PC-9 (cell line): Measurements from ENCODE around the gene ACP2. TPM values are rescaled to one million over a fixed set of nuclear protein-coding genes. Genes with fewer than 3 reads are reported as not detected.

Experiments used
- BruUV-seq: library from RNA; stranded (reverse); fragments of 400-500 nt; replicated peaks from 2 replicates; lab custom pipeline; 2021; lab: Mats Ljungman, UMichigan
- CTCF ChIA-PET: fragments of 300-600 bp; sonication (Branson Sonifier 250); formaldehyde crosslinking; loops from one replicate; lab custom pipeline; 2022; ENCODE audit warnings: antibody characterized with exemption; lab: Charles Lee
- POLR2A ChIA-PET: fragments of 300-600 bp; sonication (Branson Sonifier 250); formaldehyde crosslinking; loops from one replicate; lab custom pipeline; 2022; ENCODE audit warnings: antibody characterized with exemption; ENCODE audit not compliant: unreplicated experiment; lab: Charles Lee
- DNase-seq, 2 experiments: peaks; one replicate each; pipeline versions ENCODE4 v3.0.0 to v3.0.0-alpha.2; 2015 to 2022; ENCODE audit warnings: mixed read lengths in 1 of 2
- H2AFZ ChIP-seq: fragments of 200-600 bp; sonication (generic); 2 replicates; pipeline ENCODE4 v1.8.1; 2017; ENCODE audit warnings: antibody characterized with exemption
- H3F3A ChIP-seq: fragments of 200-600 bp; sonication (generic); 2 replicates; pipeline ENCODE4 v1.8.1; 2017; ENCODE audit warnings: antibody characterized with exemption, mild to moderate bottlenecking, low read depth; ENCODE audit not compliant: insufficient read depth
- H3K27ac ChIP-seq: fragments of 200-600 bp; sonication (generic); 2 replicates; pipeline ENCODE4 v1.6.1; 2016; ENCODE audit warnings: mixed run types
- H3K27me3 ChIP-seq: fragments of 200-600 bp; sonication (generic); 2 replicates; pipeline ENCODE4 v1.6.1; 2016; ENCODE audit warnings: low read depth, mixed run types; ENCODE audit not compliant: insufficient read depth
- H3K36me3 ChIP-seq: fragments of 200-600 bp; sonication (generic); 2 replicates; pipeline ENCODE4 v1.6.1; 2016; ENCODE audit warnings: low read depth, mixed run types
- H3K4me1 ChIP-seq: fragments of 200-600 bp; sonication (generic); replicated peaks from 2 replicates; pipeline ENCODE4 v1.6.1; 2016; ENCODE audit warnings: mixed run types; ENCODE audit not compliant: insufficient read depth
- H3K4me2 ChIP-seq: fragments of 200-600 bp; sonication (generic); 2 replicates; pipeline ENCODE4 v1.6.1; 2017; ENCODE audit warnings: mixed run types
- H3K4me3 ChIP-seq: fragments of 200-600 bp; sonication (generic); 2 replicates; pipeline ENCODE4 v1.6.1; 2016; ENCODE audit warnings: mixed run types
- H3K79me2 ChIP-seq: fragments of 200-600 bp; sonication (generic); 2 replicates; pipeline ENCODE4 v1.6.1; 2017; ENCODE audit warnings: low read depth, mixed run types
- H3K9me2 ChIP-seq: fragments of 200-600 bp; sonication (generic); 2 replicates; pipeline ENCODE4 v1.8.1; 2017; ENCODE audit warnings: mild to moderate bottlenecking; ENCODE audit not compliant: insufficient read depth
- H3K9me3 ChIP-seq: fragments of 200-600 bp; sonication (generic); 2 replicates; pipeline ENCODE4 v1.8.1; 2016; ENCODE audit warnings: low read depth; ENCODE audit not compliant: insufficient read depth
- H4K20me1 ChIP-seq: fragments of 200-600 bp; sonication (generic); 2 replicates; pipeline ENCODE4 v1.8.1; 2017; ENCODE audit not compliant: insufficient read depth
- CTCF ChIP-seq: fragments of 200-600 bp; sonication (generic); conservative IDR thresholded peaks from 2 replicates; pipeline ENCODE4 v1.6.1; 2017; ENCODE audit warnings: mixed run types, antibody characterized with exemption, mild to moderate bottlenecking, moderate library complexity
- EZH2 ChIP-seq: fragments of 200-600 bp; sonication (generic); IDR thresholded peaks from 2 replicates; pipeline ENCODE4 v1.8.0; 2017; ENCODE audit warnings: antibody characterized with exemption, low read depth
- intact Hi-C: fragments of 100-400 bp; cut with micrococcal nuclease; formaldehyde crosslinking; loops from one replicate; pipeline ENCODE4 v1.10.0; 2022; ENCODE audit not compliant: unreplicated experiment
- total RNA-seq: library from RNA; stranded (reverse); gene quantifications from 2 replicates; pipeline ENCODE4 v1.2.3, GENCODE V29; 2021

ACP2 gene
- total RNA-seq, 1 experiment from 2014 or later: 24.1 TPM

GRCh38 chr11:47278058-47278457 is 29.4 kb upstream of the ACP2 start:
- peaks cover 56% of the 10 kb centered on the region for H3K36me3 ChIP-seq
- intact Hi-C loops: no loop called here
- H4K20me1 ChIP-seq: peaks cover 14% of the 10 kb centered on the region
- no peak for DNase-seq
- H3K79me2 ChIP-seq: peaks cover 12% of the 10 kb centered on the region
- H3K4me1 ChIP-seq: no peaks in the 10 kb centered on the region
- ChIA-PET POLR2A (interaction anchor here (0.7 kb wide), 1 partner anchor 23 kb away, joined by 3 read pairs; no protein-coding TSS in a partner anchor), CTCF (interaction anchor here (0.6 kb wide), 1 partner anchor 24 kb away, joined by 4 read pairs; no protein-coding TSS in a partner anchor)
- no peak overlapping the region for H3K4me2 ChIP-seq
- H3K9me2 ChIP-seq: no peaks in the 10 kb centered on the region
- H3F3A ChIP-seq: peaks cover 8% of the 10 kb centered on the region; the same call in 1 of the 2 replicates
- BruUV-seq: no TSS peak
- no peak for TF ChIP-seq EZH2
- no peak for TF ChIP-seq CTCF
- H3K9me3 ChIP-seq: no peaks in the 10 kb centered on the region
- peak overlapping the region; percentile 22; the same call in 1 of the 2 replicates for H3K27ac ChIP-seq
- H3K27me3 ChIP-seq: no peaks in the 10 kb centered on the region
- no peak overlapping the region for H3K4me3 ChIP-seq
- H2AFZ ChIP-seq: no peak overlapping the region

GRCh38 chr11:47276923-47277322 is 28.3 kb upstream of the ACP2 start:
- H3K4me3 ChIP-seq: no peak overlapping the region
- no TSS peak for BruUV-seq

GRCh38 chr11:47274495-47275235 is 26.1 kb upstream of the ACP2 start:
- no peak for DNase-seq
- no TSS peak for BruUV-seq
- H3K27me3 ChIP-seq: no peaks in the 10 kb centered on the region
- H2AFZ ChIP-seq: no peak overlapping the region
- peaks cover 39% of the 10 kb centered on the region for H3K79me2 ChIP-seq
- peaks cover 39% of the 10 kb centered on the region for H4K20me1 ChIP-seq
- no peaks in the 10 kb centered on the region for H3K9me2 ChIP-seq
- POLR2A ChIA-PET: interaction anchor here (0.6 kb wide), 3 partner anchors 53 to 339 kb away, joined by 3 to 4 read pairs (median 4); no protein-coding TSS in a partner anchor
- no peaks in the 10 kb centered on the region for H3K9me3 ChIP-seq
- H3K36me3 ChIP-seq: peaks cover 35% of the 10 kb centered on the region
- CTCF ChIA-PET: no interaction called here
- H3K27ac ChIP-seq: no peak overlapping the region
- TF ChIP-seq EZH2 (no peak), CTCF (no peak)
- peaks cover 15% of the 10 kb centered on the region for H3K4me1 ChIP-seq
- no peak overlapping the region for H3K4me3 ChIP-seq
- no peak overlapping the region for H3K4me2 ChIP-seq
- H3F3A ChIP-seq: peaks cover 15% of the 10 kb centered on the region; the same call in 1 of the 2 replicates
- intact Hi-C loops: no loop called here

More at GRCh38 chr11:47276923-47277322, 28.3 kb upstream of the ACP2 start:
- H2AFZ ChIP-seq: no peak overlapping the region
- peaks cover 1% of the 10 kb centered on the region for H3K4me1 ChIP-seq
- POLR2A ChIA-PET: no interaction called here
- intact Hi-C loops: no loop called here
- peaks cover 26% of the 10 kb centered on the region for H4K20me1 ChIP-seq
- H3K4me2 ChIP-seq: no peak overlapping the region
- H3K79me2 ChIP-seq: peaks cover 23% of the 10 kb centered on the region
- DNase-seq: peak in 1 of 2 experiments; percentile 28
- H3K36me3 ChIP-seq: peaks cover 46% of the 10 kb centered on the region
- no peak overlapping the region for H3K27ac ChIP-seq
- CTCF ChIA-PET: no interaction called here
- H3K27me3 ChIP-seq: no peaks in the 10 kb centered on the region
- no peaks in the 10 kb centered on the region for H3K9me3 ChIP-seq
- H3K9me2 ChIP-seq: no peaks in the 10 kb centered on the region
- H3F3A ChIP-seq: peaks cover 8% of the 10 kb centered on the region; the same call in 1 of the 2 replicates
- TF ChIP-seq EZH2 (no peak), CTCF (no peak)
